H4 (cell line): ENCODE data around the gene CASK. TPM values are rescaled to one million over a fixed set of nuclear protein-coding genes. Genes with fewer than 3 reads are reported as not detected.
A peak's percentile ranks its signal among the peaks of the same experiment; 100 is the strongest.

Experiments used
- DNase-seq: peaks from one replicate; pipeline ENCODE4 v3.0.0-alpha.2; 2015; ENCODE audit warnings: low spot score
- total RNA-seq: library from RNA; depleted of rRNA; stranded (reverse); fragments of >200 nt; shearing (Covaris generic); gene quantifications from 2 replicates; pipeline ENCODE4 v1.2.3, GENCODE V29; 2014

The CASK gene
- total RNA-seq, 1 experiment from 2014 or later = 21.7 TPM

GRCh38 chrX:41827886-41828285 is 95.5 kb downstream of the CASK start:
- no peak for DNase-seq

- no peak for DNase-seq
Observed at GRCh38 chrX:41825796-41826195, 97.6 kb downstream of the CASK start.

GRCh38 chrX:41824551-41824950 is 98.8 kb downstream of the CASK start:
- DNase-seq = peak; percentile 23

- DNase-seq = no peak
Observed at GRCh38 chrX:41823402-41823801, 100.0 kb downstream of the CASK start.

GRCh38 chrX:41822892-41823291 is 100.5 kb downstream of the CASK start:
- no peak for DNase-seq

GRCh38 chrX:41808047-41808446 is 115.3 kb downstream of the CASK start:
- no peak for DNase-seq

- no peak for DNase-seq
Observed at GRCh38 chrX:41802958-41803357, 120.4 kb downstream of the CASK start.

GRCh38 chrX:41799661-41800060 is 123.7 kb downstream of the CASK start:
- DNase-seq = no peak

- no peak for DNase-seq
Observed at GRCh38 chrX:41796577-41796976, 126.8 kb downstream of the CASK start.

GRCh38 chrX:41796046-41796445 is 127.3 kb downstream of the CASK start:
- no peak for DNase-seq

- no peak for DNase-seq
Observed at GRCh38 chrX:41789374-41789773, 134.0 kb downstream of the CASK start.

- DNase-seq = peak; percentile 21
Observed at GRCh38 chrX:41785685-41786084, 137.7 kb downstream of the CASK start.

GRCh38 chrX:41781500-41781899 is 141.9 kb downstream of the CASK start:
- peak; percentile 31 for DNase-seq

- no peak for DNase-seq
Observed at GRCh38 chrX:41779941-41780340, 143.4 kb downstream of the CASK start.

GRCh38 chrX:41779030-41779564 is 144.3 kb downstream of the CASK start:
- DNase-seq = peak; percentile 52

- DNase-seq = no peak
Observed at GRCh38 chrX:41761702-41762101, 161.7 kb downstream of the CASK start.

- no peak for DNase-seq
Observed at GRCh38 chrX:41761169-41761568, 162.2 kb downstream of the CASK start.

GRCh38 chrX:41759817-41760216 is 163.5 kb downstream of the CASK start:
- peak; percentile 10 for DNase-seq

- no peak for DNase-seq
Observed at GRCh38 chrX:41758401-41758800, 165.0 kb downstream of the CASK start.

GRCh38 chrX:41750716-41751115 is 172.6 kb downstream of the CASK start:
- no peak for DNase-seq

GRCh38 chrX:41739871-41740270 is 183.5 kb downstream of the CASK start:
- no peak for DNase-seq

GRCh38 chrX:41737065-41737464 is 186.3 kb downstream of the CASK start:
- DNase-seq = no peak

- DNase-seq = peak; percentile 13
Observed at GRCh38 chrX:41734530-41734929, 188.8 kb downstream of the CASK start.

GRCh38 chrX:41733939-41734338 is 189.4 kb downstream of the CASK start:
- no peak for DNase-seq
